ENCODE measurements around the gene SERPINI1.

- TF ChIP-seq POLR2AphosphoS5 (IDR thresholded peaks at IDR 0.05) = no peak
- TF ChIP-seq, protein P1, sequence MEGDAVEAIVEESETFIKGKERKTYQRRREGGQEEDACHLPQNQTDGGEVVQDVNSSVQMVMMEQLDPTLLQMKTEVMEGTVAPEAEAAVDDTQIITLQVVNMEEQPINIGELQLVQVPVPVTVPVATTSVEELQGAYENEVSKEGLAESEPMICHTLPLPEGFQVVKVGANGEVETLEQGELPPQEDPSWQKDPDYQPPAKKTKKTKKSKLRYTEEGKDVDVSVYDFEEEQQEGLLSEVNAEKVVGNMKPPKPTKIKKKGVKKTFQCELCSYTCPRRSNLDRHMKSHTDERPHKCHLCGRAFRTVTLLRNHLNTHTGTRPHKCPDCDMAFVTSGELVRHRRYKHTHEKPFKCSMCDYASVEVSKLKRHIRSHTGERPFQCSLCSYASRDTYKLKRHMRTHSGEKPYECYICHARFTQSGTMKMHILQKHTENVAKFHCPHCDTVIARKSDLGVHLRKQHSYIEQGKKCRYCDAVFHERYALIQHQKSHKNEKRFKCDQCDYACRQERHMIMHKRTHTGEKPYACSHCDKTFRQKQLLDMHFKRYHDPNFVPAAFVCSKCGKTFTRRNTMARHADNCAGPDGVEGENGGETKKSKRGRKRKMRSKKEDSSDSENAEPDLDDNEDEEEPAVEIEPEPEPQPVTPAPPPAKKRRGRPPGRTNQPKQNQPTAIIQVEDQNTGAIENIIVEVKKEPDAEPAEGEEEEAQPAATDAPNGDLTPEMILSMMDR (IDR thresholded peaks at IDR 0.05 in 8 of 11, conservative IDR thresholded peaks at IDR 0.05 in 3 of 11) = no peak
Observed at GRCh38 chr3:167859610-167860009, 124.1 kb downstream of the SERPINI1 start.

Data from spleen (tissue), 7 donors.